Measurements from ENCODE around the gene GXYLT2.
"Not testable (repeated sequence)": the region's sequence is repeated elsewhere in the genome, so short reads cannot be mapped to it uniquely, and the experiment has no call there.

Gene GXYLT2

GRCh38 chr3:72976281-72976741 lies 88.5 kb downstream of the GXYLT2 start:
- no peak for DNase-seq

GRCh38 chr3:72977060-72977808 lies 89.4 kb downstream of the GXYLT2 start:
- DNase-seq, result peak; percentile 76

DNA sequence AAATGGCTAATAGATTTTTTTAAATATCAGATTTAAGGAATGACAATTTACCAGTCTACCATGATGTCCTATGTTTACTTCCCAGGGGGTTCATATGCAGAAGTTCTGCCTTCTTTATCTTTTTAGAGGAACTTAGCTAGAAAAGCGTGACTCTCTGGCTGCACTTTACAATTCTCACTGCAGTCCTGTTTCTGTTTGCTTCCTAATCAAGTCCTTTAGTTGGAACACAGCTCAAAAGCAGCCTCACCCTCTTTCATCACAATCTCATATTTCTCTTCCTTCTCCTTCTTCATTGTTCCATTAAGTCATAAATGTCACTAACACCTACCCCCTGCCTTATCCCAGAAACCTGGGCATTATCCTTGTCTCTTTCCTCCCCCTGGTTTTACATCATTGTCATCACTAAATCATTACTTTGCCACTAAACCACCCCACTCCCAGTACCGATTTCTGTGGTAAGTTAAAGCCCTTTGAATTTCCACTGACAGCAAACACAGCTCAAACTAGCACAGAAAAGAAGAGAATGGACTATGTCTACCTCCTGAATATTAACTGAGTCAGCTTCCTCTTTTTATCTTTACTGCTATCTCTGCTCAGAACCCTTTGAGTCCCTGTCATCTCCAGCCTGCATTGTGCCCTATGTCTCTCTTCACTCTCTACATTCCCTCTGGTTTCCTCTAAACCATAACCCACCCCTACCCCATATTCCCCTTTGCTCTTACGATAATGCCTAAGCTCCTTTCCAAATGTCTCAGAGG lies 94.9 kb downstream of the GXYLT2 start:
- peak; percentile 8 for DNase-seq

DNA sequence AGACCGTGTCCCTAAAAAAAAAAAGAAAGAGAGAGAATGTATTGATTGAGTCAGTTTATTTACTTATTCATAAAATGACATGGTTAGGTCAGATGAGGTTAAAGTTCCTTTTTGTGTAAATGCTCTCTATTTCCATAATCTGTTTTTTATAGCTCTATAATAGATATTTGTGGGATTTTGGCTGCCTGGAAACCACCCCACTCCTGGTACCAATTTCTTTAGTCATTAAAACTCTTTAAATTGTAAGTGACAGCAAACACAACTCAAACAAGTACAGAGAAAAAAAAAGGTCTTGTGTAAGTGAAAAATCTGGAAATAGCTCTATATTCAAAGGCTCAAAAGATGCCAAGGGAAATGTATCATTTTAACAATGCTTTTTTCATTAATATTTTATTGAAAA lies 97.7 kb downstream of the GXYLT2 start:
- no peak for DNase-seq

DNA sequence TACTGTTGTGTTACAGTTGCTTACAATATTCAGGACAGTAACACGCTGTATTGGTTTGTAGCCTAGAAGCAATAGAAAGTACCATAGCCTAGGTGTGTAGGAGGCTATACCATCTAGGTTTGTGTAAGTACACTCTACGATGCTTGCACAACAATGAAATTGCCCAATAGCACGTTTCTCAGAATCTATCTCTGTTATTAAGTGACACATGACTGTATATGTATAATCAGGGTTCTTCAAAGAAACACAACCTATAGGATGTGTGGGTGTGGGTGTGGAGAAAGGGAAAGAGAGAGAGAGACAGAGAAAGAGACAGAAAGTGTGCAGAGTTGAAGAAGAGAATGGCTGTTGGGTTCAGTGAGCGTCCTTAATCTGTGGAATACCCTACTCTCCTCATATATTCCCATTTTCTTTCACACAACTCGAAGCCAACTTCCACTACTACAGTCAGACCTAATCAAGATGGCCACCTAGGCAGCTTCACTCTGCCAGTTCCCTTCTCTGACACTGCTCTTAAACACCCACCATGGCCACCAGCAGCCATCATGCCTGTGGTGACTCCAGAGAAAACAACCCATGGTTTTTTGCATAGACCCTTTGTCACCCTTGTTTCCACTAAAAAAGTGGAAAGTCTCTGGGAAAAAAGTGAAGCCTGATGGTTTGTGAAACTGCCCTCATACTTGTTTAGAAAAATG lies 103.0 kb downstream of the GXYLT2 start:
- DNase-seq, result no peak

DNA sequence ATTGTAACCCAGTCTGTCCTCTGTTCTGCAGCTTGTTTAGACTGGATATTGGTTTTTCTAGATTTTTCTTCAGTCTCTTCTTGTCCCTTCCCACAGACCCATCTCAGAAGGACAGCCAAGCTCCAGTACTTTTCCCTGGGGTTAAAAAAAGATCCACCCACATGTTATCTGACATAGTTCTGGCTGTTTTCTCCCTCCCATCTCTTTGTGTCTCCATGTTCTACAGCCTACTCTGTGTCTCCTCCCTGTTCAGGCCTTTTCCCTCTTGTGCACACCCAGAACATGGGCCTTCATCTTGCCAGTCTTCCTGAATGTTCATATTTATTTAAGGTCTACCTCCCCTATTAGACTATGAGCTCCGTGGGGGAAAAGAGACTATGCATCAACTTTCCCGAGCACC lies 103.7 kb downstream of the GXYLT2 start:
- DNase-seq, result no peak

DNA sequence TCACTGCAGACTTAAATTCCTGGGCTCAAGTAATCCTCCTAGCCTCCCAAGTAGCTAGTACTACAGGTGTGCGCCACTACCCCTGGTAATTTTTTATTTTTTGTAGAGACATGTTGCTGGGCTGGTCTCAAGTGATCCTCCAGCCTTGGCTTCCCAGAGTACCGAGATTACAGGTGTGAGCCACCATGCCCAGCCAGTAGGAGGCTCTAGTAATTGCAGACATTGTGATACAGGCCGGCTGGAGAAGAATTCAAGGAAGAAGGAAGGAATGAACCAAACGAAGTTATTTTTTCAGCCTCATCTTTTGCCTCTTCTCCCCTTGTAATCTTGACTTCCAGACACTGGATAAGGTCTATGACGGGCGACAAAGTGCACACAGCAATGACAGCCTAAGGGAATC lies 105.5 kb downstream of the GXYLT2 start:
- DNase-seq, result no peak

GRCh38 chr3:72995337-72995736 lies 107.5 kb downstream of the GXYLT2 start:
- DNase-seq, result no peak

DNA sequence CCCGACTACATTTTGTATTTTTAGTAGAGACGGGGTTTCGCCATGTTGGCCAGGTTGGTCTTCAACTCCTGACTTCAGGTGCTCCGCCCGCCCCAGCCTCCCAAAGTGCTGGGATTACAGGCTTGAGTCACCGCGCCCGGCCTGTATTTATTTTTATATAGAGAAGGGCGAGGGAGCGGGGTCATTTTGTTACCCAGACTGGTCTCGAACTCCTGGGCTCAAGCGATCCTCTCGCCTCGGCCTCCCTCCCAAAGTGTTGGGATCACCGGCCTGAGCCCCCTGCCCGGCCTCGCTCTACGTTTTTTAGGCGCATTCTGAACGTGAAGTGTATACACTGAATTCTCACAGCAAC lies 108.3 kb downstream of the GXYLT2 start:
- no peak for DNase-seq

DNA sequence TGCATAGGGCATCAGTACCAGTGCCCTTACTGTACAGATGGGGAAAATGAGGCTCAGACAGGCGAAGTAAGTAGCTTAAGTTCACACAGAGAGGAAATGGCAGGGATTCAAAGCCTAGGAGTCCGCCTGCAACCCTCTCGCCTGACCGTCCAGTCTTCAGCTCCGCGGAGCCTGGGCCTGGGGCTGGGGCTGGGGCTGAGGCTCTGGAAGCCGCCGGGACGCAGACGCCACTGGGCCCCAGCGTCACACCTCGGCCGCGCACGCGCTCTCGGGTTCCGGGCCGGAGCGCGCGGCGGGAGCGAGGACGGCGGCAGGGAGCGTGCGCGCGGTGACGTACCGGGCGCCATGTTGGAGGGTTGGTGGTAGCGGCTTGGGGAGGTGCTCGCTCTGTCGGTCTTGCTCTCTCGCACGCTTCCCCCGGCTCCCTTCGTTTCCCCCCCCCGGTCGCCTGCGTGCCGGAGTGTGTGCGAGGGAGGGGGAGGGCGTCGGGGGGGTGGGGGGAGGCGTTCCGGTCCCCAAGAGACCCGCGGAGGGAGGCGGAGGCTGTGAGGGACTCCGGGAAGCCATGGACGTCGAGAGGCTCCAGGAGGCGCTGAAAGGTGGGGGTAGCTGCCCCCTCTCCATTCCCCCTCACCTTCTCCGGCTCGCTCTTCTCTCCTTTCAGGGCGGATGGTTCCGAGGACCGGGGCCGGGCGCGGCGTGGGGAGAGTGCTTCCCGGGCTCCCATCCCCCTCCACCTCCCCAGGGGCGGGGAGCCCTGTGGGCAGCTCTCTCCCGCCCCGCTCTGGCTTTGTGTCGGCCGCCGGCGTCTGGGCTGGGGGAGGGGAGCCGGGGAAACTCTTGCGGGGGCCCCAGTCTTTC lies 108.9 kb downstream of the GXYLT2 start, which contains the start of gene PPP4R2:
PPP4R2 (plus strand) TSS at position 339 of the 861 bp plus-strand sequence; CDS start at position 566, 227 bp downstream.
- peak; percentile 57 for DNase-seq

DNA sequence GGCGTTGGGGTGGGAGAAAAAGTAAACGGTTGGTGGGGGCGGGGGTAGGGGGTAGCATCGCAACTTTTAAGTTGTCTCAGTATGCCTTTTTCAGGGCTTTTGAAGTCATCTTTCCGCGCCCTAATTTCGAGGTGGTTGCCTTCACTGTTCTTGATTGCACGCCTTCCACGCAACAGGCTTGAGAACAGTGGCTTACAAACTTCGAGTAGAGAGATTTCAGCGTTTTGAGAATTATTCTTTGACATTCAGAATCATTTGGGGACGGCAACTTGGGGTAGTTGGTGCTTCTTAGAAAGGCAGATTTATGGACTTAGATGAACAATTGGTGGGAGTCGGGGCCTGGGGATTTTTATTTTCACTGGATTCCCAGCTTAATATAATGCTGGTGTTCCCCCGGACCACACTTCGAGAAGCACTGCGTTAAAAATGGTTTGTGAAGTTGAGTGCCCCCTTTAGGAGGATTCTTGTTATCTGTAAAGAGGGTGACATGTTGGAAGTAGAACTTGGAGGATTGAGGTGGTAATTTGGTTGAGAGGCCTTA lies 109.6 kb downstream of the GXYLT2 start:
- DNase-seq, result peak; percentile 34

GRCh38 chr3:72998466-72998865 lies 110.6 kb downstream of the GXYLT2 start:
- DNase-seq, result no peak

DNA sequence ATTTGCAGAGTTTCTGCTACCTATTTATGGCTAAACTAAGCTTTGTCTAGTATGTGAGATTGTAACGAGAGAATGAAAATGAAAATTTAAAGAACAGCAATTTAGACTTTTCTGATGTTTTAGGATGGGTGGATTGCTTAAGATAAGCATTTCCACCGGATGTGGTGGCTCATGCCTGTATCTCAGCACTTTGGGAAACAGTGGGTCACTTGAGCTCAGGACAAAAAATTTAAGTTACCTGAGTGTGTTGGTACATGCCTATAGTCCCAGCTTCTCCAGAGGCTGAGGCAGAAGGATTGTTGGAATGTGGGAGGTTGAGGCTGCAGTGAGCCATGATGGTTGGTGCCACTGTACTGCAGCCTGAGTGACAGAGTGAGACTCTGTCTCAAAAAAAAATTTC lies 112.1 kb downstream of the GXYLT2 start:
- no peak for DNase-seq

- DNase-seq, result not testable (repeated sequence)
These were observed 115.2 kb downstream of the GXYLT2 start for GRCh38 chr3:73003050-73003449.

DNA sequence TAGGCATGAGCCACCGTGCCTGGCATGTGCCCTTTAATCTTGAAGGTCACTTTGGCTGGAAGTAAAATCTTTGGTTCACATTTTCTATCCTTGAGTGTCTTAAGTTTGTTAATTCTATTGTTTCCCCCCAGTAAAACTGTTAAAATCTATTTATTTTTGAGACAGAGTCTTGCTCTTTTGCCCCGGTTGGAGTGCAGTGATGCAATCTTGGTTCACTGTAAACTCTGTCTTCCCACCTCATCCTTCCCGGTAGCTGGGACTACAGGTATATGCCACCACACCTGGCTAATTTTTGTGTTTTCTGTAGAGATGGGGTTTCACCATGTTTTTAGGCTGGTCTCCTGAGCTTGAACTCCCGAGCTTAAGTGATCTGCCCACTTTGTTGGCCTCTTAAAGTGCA lies 116.5 kb downstream of the GXYLT2 start:
- no peak for DNase-seq

GRCh38 chr3:73007992-73008712 lies 120.3 kb downstream of the GXYLT2 start:
- no peak for DNase-seq

DNA sequence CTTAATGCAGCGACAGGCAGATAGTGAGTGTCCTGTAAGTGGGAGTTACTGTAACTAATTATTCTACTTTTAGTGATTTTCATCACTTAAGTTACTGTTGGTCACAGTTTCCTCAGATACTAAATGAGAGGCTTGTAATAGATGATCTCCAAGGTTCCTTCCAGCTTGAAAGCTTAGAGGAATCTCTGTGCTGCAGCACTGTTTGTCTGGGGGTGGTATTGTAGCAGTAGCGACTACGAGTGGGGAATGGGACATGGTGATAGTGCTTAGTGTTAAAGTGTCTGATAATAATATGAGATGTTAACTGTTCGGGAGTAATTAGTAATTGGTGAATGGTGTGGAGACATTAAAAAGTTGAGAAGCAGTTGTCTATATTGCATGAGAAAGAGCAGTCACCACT lies 121.2 kb downstream of the GXYLT2 start:
- DNase-seq, result no peak

DNA sequence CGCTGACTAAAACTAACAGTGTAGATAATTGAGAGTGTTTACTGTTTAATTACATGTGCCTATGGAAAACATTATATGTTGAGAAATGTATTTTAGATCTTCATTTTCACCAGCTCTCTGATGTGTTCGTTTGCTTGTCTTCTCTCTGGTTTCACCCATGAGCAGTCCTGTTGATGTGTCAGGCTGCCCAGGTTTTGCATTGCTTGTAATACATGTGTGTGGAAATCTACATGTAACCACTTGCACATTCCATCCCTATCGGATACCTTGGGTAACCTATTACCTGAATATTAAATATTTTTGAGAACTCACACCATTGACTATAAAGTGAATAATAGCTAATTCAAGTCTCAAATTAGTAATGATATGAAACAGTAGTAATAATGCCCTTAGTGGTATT lies 121.9 kb downstream of the GXYLT2 start:
- no peak for DNase-seq

DNA sequence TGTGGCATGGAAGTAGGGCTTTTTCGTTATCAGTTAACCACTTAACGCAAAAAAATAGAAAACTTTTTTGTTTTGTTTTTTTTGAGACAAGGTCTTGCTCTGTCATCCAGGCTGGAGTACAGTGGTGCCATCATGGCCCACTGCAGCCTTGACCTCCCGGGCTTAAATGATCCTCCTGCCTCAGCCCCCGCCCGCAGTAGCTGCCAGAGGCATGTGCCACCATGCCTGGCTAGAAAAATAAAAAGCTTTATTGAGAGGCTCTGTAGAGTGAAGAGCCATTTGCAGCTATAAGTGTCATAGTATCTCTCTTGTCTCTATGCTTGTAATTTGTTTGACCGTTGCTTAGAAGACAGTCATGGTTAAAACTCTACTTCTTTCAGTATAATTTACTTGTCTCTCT lies 122.3 kb downstream of the GXYLT2 start:
- no peak for DNase-seq

- DNase-seq, result no peak
These were observed 130.5 kb downstream of the GXYLT2 start for GRCh38 chr3:73018298-73018697.

DNA sequence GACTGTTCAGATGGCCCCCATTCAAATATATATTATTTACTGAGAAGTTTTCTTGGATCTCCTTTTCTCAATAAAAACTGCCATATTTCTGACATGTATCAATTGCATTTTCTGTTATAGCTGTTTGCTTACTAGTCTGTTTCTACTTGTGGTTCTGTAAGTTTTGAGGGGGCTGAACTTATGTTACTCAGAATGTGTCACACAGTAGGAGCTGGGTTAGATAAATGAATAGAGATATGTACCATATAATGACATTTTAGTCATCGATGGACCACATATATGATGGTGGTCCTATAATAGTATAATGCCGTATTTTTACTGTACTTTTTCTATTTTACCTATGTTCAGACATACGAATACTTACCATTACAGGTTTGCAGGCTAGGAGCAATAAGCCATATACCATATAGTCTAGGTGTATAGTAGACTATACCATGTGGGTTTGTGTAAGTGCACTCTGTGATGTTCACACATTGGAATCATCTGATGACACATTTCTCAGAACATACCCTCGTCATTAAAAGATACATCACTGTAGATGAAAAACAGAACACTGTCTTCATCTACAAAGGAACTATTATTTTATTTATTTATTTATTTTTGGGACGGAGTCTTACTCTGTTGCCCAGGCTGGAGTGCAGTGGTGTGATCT lies 131.1 kb downstream of the GXYLT2 start:
- DNase-seq, result no peak

All from GF-D8 (cell line).